Panc1 (cell line): Measurements from ENCODE around the gene PVRIG.
"Not testable (repeated sequence)": the region's sequence is repeated elsewhere in the genome, so short reads cannot be mapped to it uniquely, and the experiment has no call there.

ENCODE experiments used
- CTCF ChIP-seq: fragments of 450-650 bp; IDR thresholded peaks from 2 replicates; pipeline ENCODE4 v1.5.1; 2017; ENCODE audit warnings: mild to moderate bottlenecking
- POLR2AphosphoS5 ChIP-seq: IDR thresholded peaks from 2 replicates; pipeline ENCODE4 v1.6.1; 2012; ENCODE audit warnings: mild to moderate bottlenecking, low read depth, low read length, moderate library complexity

DNA sequence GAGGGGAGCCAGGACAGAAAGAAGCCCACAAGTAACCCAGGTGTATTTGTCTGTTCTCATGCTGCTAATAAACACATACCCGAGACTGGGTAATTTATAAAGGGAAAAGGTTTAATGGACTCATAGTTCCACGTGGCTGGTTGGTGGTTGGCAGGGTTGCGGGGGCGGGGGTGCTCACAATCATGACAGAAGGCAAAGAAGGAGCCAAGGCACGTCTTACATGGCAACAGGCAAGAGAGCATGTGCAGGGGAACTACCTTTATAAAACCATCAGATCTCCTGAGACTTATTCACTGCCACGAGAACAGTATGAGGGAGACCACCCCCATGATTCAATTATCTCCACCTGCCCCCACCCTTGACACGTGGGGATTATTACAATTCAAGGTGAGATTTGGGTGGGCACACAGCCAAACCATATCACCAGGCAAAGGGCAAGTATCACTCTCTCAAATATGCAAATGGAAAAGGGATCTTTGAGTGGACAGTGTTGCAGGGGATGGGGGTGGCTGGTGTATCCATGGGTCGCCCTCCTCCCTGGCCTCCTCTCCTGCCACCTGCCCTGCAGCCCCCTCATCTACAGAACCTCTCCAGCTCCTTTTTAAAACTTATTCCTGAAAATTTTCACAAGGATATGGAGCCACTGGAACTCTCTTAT lies 15.0 kb downstream of the PVRIG start:
- TF ChIP-seq CTCF, POLR2AphosphoS5: not testable (repeated sequence)
